Gastrocnemius medialis (tissue), 4 donors: Measurements from ENCODE around the gene SPEN.

Experiments
- CTCF ChIP-seq, 5 experiments: fragments of 450-650 bp in 3 of 5; fragments of 200-600 bp in 2 of 5; sonication (generic) in 2 of 5; IDR thresholded peaks in 4 of 5; conservative IDR thresholded peaks in 1 of 5; 1 replicate in 4 of 5; 2 replicates in 1 of 5; pipeline ENCODE4 v1.5.1; 2016 to 2019; ENCODE audit warnings: antibody characterized with exemption in 5 of 5, mild to moderate bottlenecking in 3 of 5, moderate library complexity in 3 of 5
- POLR2A ChIP-seq, 2 donors: fragments of 450-650 bp; IDR thresholded peaks; one replicate each; pipeline ENCODE4 v1.6.1; 2017; ENCODE audit warnings: antibody characterized with exemption in 2 of 2, mild to moderate bottlenecking in 2 of 2, moderate library complexity in 2 of 2

GRCh38 chr1:15975805-15976680 is 128.5 kb downstream of the SPEN start, which contains the start of gene ZBTB17:
- TF ChIP-seq CTCF (IDR thresholded peaks at IDR 0.05 in 4 of 5, conservative IDR thresholded peaks at IDR 0.05 in 1 of 5) (no peak), POLR2A (IDR thresholded peaks at IDR 0.05) (peak; percentile 70 to 80)
